Tibial artery (tissue), 4 donors: Measurements from ENCODE around the gene ERVK3-1.

ENCODE experiments used
- DNase-seq, 2 donors: peaks; one replicate each; pipeline ENCODE4 v3.0.0-alpha.2; 2019
- H3K27ac ChIP-seq, 2 donors: fragments of 200-600 bp; sonication (generic) in 1 of 2; 1 replicate in 1 of 2; 2 replicates in 1 of 2; pipeline ENCODE4 v1.5.1; 2018 to 2019; ENCODE audit warnings: mild to moderate bottlenecking in 1 of 2
- H3K27me3 ChIP-seq, 2 donors: fragments of 200-600 bp; sonication (generic) in 1 of 2; one replicate each; pipeline versions ENCODE4 v1.5.1 to v1.6.0; 2016 to 2019
- H3K36me3 ChIP-seq, 3 donors: fragments of 200-600 bp; sonication (generic) in 2 of 3; one replicate each; pipeline ENCODE4 v1.5.1; 2016 to 2019; ENCODE audit warnings: mild to moderate bottlenecking in 2 of 3
- H3K4me1 ChIP-seq, 4 donors: fragments of 200-600 bp; sonication (generic) in 2 of 4; 1 replicate in 3 of 4; 2 replicates in 1 of 4; pipeline ENCODE4 v1.5.1; 2016 to 2019
- H3K4me3 ChIP-seq, 2 donors: fragments of 200-600 bp; sonication (generic) in 1 of 2; 1 replicate in 1 of 2; 2 replicates in 1 of 2; pipeline ENCODE4 v1.5.1; 2018 to 2019; ENCODE audit warnings: mild to moderate bottlenecking in 2 of 2
- H3K9me3 ChIP-seq, 3 donors: fragments of 200-600 bp; sonication (generic) in 1 of 3; one replicate each; pipeline ENCODE4 v1.5.1; 2016 to 2019
- intact Hi-C: fragments of 100-400 bp; cut with DNase I; formaldehyde crosslinking; loops from one replicate; pipeline ENCODE4 v1.15.0; 2023; ENCODE audit warnings: low total_unique reads
- TF ChIP-seq, protein P1 (sequence below), 2 experiments: fragments of 200-600 bp in 1 of 2; fragments of 450-650 bp in 1 of 2; IDR thresholded peaks; one replicate each; pipeline ENCODE4 v1.5.1; 2017 to 2019; ENCODE audit warnings: antibody characterized with exemption in 2 of 2, mild to moderate bottlenecking in 1 of 2, moderate library complexity in 1 of 2

ERVK3-1 gene

DNA sequence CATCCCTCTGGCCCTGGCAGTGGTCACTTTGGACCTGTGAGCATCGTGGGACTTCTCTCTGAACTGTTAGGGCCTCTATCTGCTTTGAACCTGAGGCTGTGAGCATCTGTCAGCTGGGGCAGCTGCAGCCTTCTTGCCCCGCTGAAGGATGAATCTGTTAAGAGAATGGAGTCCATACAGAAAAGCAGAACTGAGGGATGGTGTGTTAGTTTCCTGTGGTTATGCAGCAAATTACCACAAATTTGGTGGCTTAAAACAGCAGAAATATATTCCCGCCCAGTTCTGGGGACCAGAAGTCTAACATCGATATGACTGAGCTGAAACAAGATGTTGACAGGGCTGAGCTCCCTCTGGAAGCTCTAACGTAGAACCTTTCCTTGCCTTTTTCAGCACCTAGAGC is 59.0 kb downstream of the ERVK3-1 start:
- Histone ChIP-seq H3K4me3 (no peak overlapping the region), H3K27me3 (peaks cover 0 to 14% of the 10 kb centered on the region in 2 donors), H3K9me3 (no peaks in the 10 kb centered on the region), H3K4me1 (peaks cover 0 to 11% (median 3%) of the 10 kb centered on the region in 4 donors), H3K36me3 (peaks cover 0 to 19% (median 0%) of the 10 kb centered on the region in 3 donors), H3K27ac (no peak overlapping the region)
- no peak for DNase-seq
- intact Hi-C loops: no loop called here
- TF ChIP-seq, protein P1, sequence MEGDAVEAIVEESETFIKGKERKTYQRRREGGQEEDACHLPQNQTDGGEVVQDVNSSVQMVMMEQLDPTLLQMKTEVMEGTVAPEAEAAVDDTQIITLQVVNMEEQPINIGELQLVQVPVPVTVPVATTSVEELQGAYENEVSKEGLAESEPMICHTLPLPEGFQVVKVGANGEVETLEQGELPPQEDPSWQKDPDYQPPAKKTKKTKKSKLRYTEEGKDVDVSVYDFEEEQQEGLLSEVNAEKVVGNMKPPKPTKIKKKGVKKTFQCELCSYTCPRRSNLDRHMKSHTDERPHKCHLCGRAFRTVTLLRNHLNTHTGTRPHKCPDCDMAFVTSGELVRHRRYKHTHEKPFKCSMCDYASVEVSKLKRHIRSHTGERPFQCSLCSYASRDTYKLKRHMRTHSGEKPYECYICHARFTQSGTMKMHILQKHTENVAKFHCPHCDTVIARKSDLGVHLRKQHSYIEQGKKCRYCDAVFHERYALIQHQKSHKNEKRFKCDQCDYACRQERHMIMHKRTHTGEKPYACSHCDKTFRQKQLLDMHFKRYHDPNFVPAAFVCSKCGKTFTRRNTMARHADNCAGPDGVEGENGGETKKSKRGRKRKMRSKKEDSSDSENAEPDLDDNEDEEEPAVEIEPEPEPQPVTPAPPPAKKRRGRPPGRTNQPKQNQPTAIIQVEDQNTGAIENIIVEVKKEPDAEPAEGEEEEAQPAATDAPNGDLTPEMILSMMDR (IDR thresholded peaks at IDR 0.05): no peak
